Hepatocyte (in vitro differentiated cells): ENCODE measurements around the gene ARCN1. TPM values are rescaled to one million over a fixed set of nuclear protein-coding genes. Genes with fewer than 3 reads are reported as not detected.

Source experiments
- DNase-seq: peaks from one replicate; pipeline ENCODE4 v3.0.0-alpha.2; 2016; ENCODE audit warnings: low spot score
- H2AFZ ChIP-seq: fragments of 200-600 bp; sonication (generic); 2 replicates; pipeline ENCODE4 v1.6.0; 2016; ENCODE audit warnings: antibody characterized with exemption, mild to moderate bottlenecking
- H3K27ac ChIP-seq: fragments of 200-600 bp; sonication (generic); 2 replicates; pipeline ENCODE4 v1.5.1; 2016; ENCODE audit warnings: mild to moderate bottlenecking
- H3K27me3 ChIP-seq: fragments of 200-600 bp; sonication (generic); 2 replicates; pipeline ENCODE4 v1.6.1; 2016
- H3K36me3 ChIP-seq: fragments of 200-600 bp; sonication (generic); replicated peaks from 2 replicates; pipeline ENCODE4 v1.5.1; 2016; ENCODE audit warnings: low read depth; ENCODE audit not compliant: insufficient read depth
- H3K4me1 ChIP-seq: fragments of 200-600 bp; sonication (generic); 2 replicates; pipeline ENCODE4 v1.5.1; 2016; ENCODE audit warnings: mild to moderate bottlenecking, moderate library complexity; ENCODE audit not compliant: insufficient read depth
- H3K4me2 ChIP-seq: fragments of 200-600 bp; sonication (generic); 2 replicates; pipeline ENCODE4 v1.6.0; 2016
- H3K4me3 ChIP-seq: fragments of 200-600 bp; sonication (generic); 2 replicates; pipeline ENCODE4 v1.5.1; 2016; ENCODE audit warnings: mild to moderate bottlenecking
- H3K79me2 ChIP-seq: fragments of 200-600 bp; sonication (generic); 2 replicates; pipeline ENCODE4 v1.6.0; 2017; ENCODE audit warnings: mild to moderate bottlenecking
- H3K9me2 ChIP-seq: fragments of 200-600 bp; sonication (generic); replicated peaks from 2 replicates; pipeline ENCODE4 v1.6.0; 2017; ENCODE audit warnings: mild to moderate bottlenecking; ENCODE audit not compliant: insufficient read depth
- H3K9me3 ChIP-seq: fragments of 200-600 bp; sonication (generic); 2 replicates; pipeline ENCODE4 v1.5.1; 2016; ENCODE audit warnings: low read depth, mild to moderate bottlenecking
- H4K20me1 ChIP-seq: fragments of 200-600 bp; sonication (generic); 2 replicates; pipeline ENCODE4 v1.6.0; 2016; ENCODE audit warnings: mild to moderate bottlenecking; ENCODE audit not compliant: insufficient read depth, poor library complexity, severe bottlenecking
- CTCF ChIP-seq: fragments of 200-600 bp; sonication (generic); IDR thresholded peaks from 2 replicates; pipeline ENCODE4 v1.5.1; 2016; ENCODE audit warnings: antibody characterized with exemption, mild to moderate bottlenecking; ENCODE audit not compliant: poor library complexity
- EZH2 ChIP-seq: fragments of 200-600 bp; sonication (generic); IDR thresholded peaks from 2 replicates; pipeline ENCODE4 v1.6.1; 2016; ENCODE audit warnings: antibody characterized with exemption, mild to moderate bottlenecking, borderline replicate concordance
- EZH2phosphoT487 ChIP-seq: fragments of 200-600 bp; sonication (generic); IDR thresholded peaks from one replicate; pipeline ENCODE4 v1.6.1; 2018; ENCODE audit warnings: antibody characterized with exemption, mild to moderate bottlenecking, low read depth, moderate library complexity; ENCODE audit not compliant: unreplicated experiment, severe bottlenecking
- WGBS: methylation state at CpG from one replicate; pipeline ENCODE4 v1.1.6; 2016; ENCODE audit warnings: low lambda C conversion rate; ENCODE audit errors: missing lambda C conversion rate; 5-methylcytosine and 5-hydroxymethylcytosine counted together
- polyA plus RNA-seq: library from polyadenylated mRNA; unstranded; fragments of >200 nt; fragmentation: Nextera tagmentation; extraction: Ambion mirVana; gene quantifications from 2 replicates; pipeline ENCODE4 v1.2.1, GENCODE V29; 2016
- total RNA-seq: library from RNA; depleted of rRNA; stranded (reverse); fragments of >200 nt; gene quantifications from 2 replicates; pipeline ENCODE4 v1.2.3, GENCODE V29; 2014

ARCN1 gene
- total and polyA plus RNA-seq, 2 experiments from 2014 or later: 166 to 190 TPM

GRCh38 chr11:118632577-118633318 lies 60.5 kb downstream of the ARCN1 start:
- 92% methylated on average over 9 of the region's 9 CpGs for WGBS
- Histone ChIP-seq H3K27ac (no peak overlapping the region), H3K9me3 (no peaks in the 10 kb centered on the region), H4K20me1 (no peaks in the 10 kb centered on the region), H3K79me2 (peaks cover 3% of the 10 kb centered on the region), H3K4me3 (no peak overlapping the region), H3K4me1 (peaks cover 20% of the 10 kb centered on the region), H3K4me2 (no peak overlapping the region), H2AFZ (no peak overlapping the region), H3K27me3 (no peaks in the 10 kb centered on the region), H3K36me3 (no peaks in the 10 kb centered on the region), H3K9me2 (no peaks in the 10 kb centered on the region)
- no peak for TF ChIP-seq EZH2phosphoT487
- no peak for DNase-seq

- Histone ChIP-seq H3K4me2 (no peak overlapping the region), H3K27me3 (no peaks in the 10 kb centered on the region), H3K9me2 (no peaks in the 10 kb centered on the region), H2AFZ (no peak overlapping the region), H3K4me3 (no peak overlapping the region), H4K20me1 (no peaks in the 10 kb centered on the region), H3K79me2 (peaks cover 3% of the 10 kb centered on the region), H3K4me1 (peaks cover 20% of the 10 kb centered on the region), H3K9me3 (no peaks in the 10 kb centered on the region), H3K27ac (no peak overlapping the region), H3K36me3 (no peaks in the 10 kb centered on the region)
- DNase-seq: no peak
- TF ChIP-seq EZH2 (no peak), EZH2phosphoT487 (no peak), CTCF (no peak)
- WGBS: 94% methylated on average over 1 of the region's 1 CpG
These were observed 61.1 kb downstream of the ARCN1 start for GRCh38 chr11:118633319-118633690.

GRCh38 chr11:118633979-118634378 lies 61.8 kb downstream of the ARCN1 start:
- H3K4me2 ChIP-seq: peak overlapping the region; percentile 75
- no peaks in the 10 kb centered on the region for H3K9me3 ChIP-seq
- no peak for TF ChIP-seq EZH2phosphoT487
- no peak for TF ChIP-seq EZH2
- TF ChIP-seq CTCF: no peak
- peak overlapping the region; percentile 67 for H3K27ac ChIP-seq
- H3K4me3 ChIP-seq: no peak overlapping the region
- H2AFZ ChIP-seq: no peak overlapping the region
- peaks cover 20% of the 10 kb centered on the region for H3K4me1 ChIP-seq
- no peak for DNase-seq
- no peaks in the 10 kb centered on the region for H3K36me3 ChIP-seq
- H3K9me2 ChIP-seq: no peaks in the 10 kb centered on the region
- H4K20me1 ChIP-seq: no peaks in the 10 kb centered on the region
- H3K79me2 ChIP-seq: no peaks in the 10 kb centered on the region
- H3K27me3 ChIP-seq: no peaks in the 10 kb centered on the region
- 73% methylated on average over 2 of the region's 4 CpGs for WGBS

GRCh38 chr11:118634431-118635236 lies 62.4 kb downstream of the ARCN1 start:
- no peaks in the 10 kb centered on the region for H3K27me3 ChIP-seq
- peak; percentile 92 for DNase-seq
- peaks cover 20% of the 10 kb centered on the region for H3K4me1 ChIP-seq
- H4K20me1 ChIP-seq: no peaks in the 10 kb centered on the region
- H3K27ac ChIP-seq: peak overlapping the region; percentile 67
- 7% methylated on average over 25 of the region's 41 CpGs for WGBS
- H3K4me2 ChIP-seq: peak overlapping the region; percentile 75
- H3K79me2 ChIP-seq: no peaks in the 10 kb centered on the region
- H3K4me3 ChIP-seq: no peak overlapping the region
- H3K9me3 ChIP-seq: no peaks in the 10 kb centered on the region
- H2AFZ ChIP-seq: peak overlapping the region; percentile 23
- TF ChIP-seq EZH2: no peak
- TF ChIP-seq CTCF: peak; percentile 25
- no peak for TF ChIP-seq EZH2phosphoT487
- no peaks in the 10 kb centered on the region for H3K9me2 ChIP-seq
- no peaks in the 10 kb centered on the region for H3K36me3 ChIP-seq
